SK-N-SH (cell line): Measurements from ENCODE around the gene SPEF1. TPM values are rescaled to one million over a fixed set of nuclear protein-coding genes. Genes with fewer than 3 reads are reported as not detected.

Source experiments
- CTCF ChIA-PET: fragments of 300-600, 350-600 bp; formaldehyde crosslinking; extraction: SDS; loops from one replicate; lab custom pipeline; 2021; lab: Yijun Ruan, JAX
- POLR2A ChIA-PET: fragments of 350-600 bp; sonication (Branson Sonifier 250); formaldehyde crosslinking; extraction: SDS; loops from one replicate; lab custom pipeline; 2020; ENCODE audit warnings: antibody characterized with exemption, inconsistent platforms; lab: Yijun Ruan, JAX
- DNase-seq: peaks from one replicate; pipeline ENCODE4 v3.0.0; 2012
- H2AFZ ChIP-seq: fragments of 200-600 bp; sonication (generic); 2 replicates; pipeline ENCODE4 v1.8.1; 2016; ENCODE audit warnings: antibody characterized with exemption, mild to moderate bottlenecking, low read depth
- H3F3A ChIP-seq: fragments of 200-600 bp; sonication (generic); replicated peaks from 2 replicates; pipeline ENCODE3; 2016; ENCODE audit warnings: antibody characterized with exemption, mild to moderate bottlenecking; ENCODE audit not compliant: insufficient read depth
- H3K27ac ChIP-seq, 2 experiments: fragments of 200-500 bp in 1 of 2; fragments of 200-600 bp in 1 of 2; sonication (Bioruptor generic) in 1 of 2; sonication (generic), shearing (Covaris generic) in 1 of 2; 2 replicates each; pipeline versions ENCODE4 v1.5.1 to v1.6.1; 2014 to 2016; ENCODE audit warnings: low read depth in 2 of 2, inconsistent platforms in 1 of 2, low read length in 1 of 2, mild to moderate bottlenecking in 1 of 2, mixed read lengths in 1 of 2
- H3K27me3 ChIP-seq: fragments of 200-600 bp; sonication (generic), shearing (Covaris generic); 2 replicates; pipeline ENCODE4 v1.6.1; 2016; ENCODE audit warnings: mixed run types; ENCODE audit not compliant: insufficient read depth
- H3K36me3 ChIP-seq, 2 experiments: fragments of 200-500 bp in 1 of 2; fragments of 200-600 bp in 1 of 2; sonication (Bioruptor generic) in 1 of 2; sonication (generic) in 1 of 2; replicated peaks in 1 of 2; 2 replicates each; pipeline versions ENCODE3 to v1.5.1; 2014 to 2016; ENCODE audit warnings: low read length in 1 of 2, mild to moderate bottlenecking in 1 of 2; ENCODE audit not compliant: insufficient read depth in 2 of 2, control insufficient read depth in 1 of 2
- H3K4me1 ChIP-seq, 2 experiments: fragments of 200-500 bp in 1 of 2; fragments of 200-600 bp in 1 of 2; sonication (Bioruptor generic) in 1 of 2; sonication (generic), shearing (Covaris generic) in 1 of 2; 2 replicates each; pipeline versions ENCODE4 v1.5.1 to v1.6.1; 2014 to 2016; ENCODE audit warnings: low read depth in 1 of 2, low read length in 1 of 2, mixed run types in 1 of 2; ENCODE audit not compliant: insufficient read depth in 2 of 2, control insufficient read depth in 1 of 2
- H3K4me2 ChIP-seq: fragments of 200-600 bp; sonication (generic), shearing (Covaris generic); 2 replicates; pipeline ENCODE4 v1.6.1; 2017; ENCODE audit warnings: mixed run types
- H3K4me3 ChIP-seq, 2 experiments: fragments of 200-500 bp in 1 of 2; fragments of 200-600 bp in 1 of 2; sonication (Bioruptor generic) in 1 of 2; sonication (generic), shearing (Covaris generic) in 1 of 2; 2 replicates each; pipeline versions ENCODE4 v1.5.1 to v1.8.1; 2014 to 2016; ENCODE audit warnings: low read depth in 2 of 2, inconsistent platforms in 1 of 2, low read length in 1 of 2, mild to moderate bottlenecking in 1 of 2, mixed read lengths in 1 of 2, moderate library complexity in 1 of 2
- H3K79me2 ChIP-seq: fragments of 200-600 bp; sonication (generic); 2 replicates; pipeline ENCODE4 v1.8.1; 2017; ENCODE audit warnings: mild to moderate bottlenecking; ENCODE audit not compliant: insufficient read depth
- H3K9ac ChIP-seq: fragments of 200-600 bp; sonication (generic); 2 replicates; pipeline ENCODE4 v1.6.1; 2017; ENCODE audit warnings: mixed run types
- H3K9me2 ChIP-seq: fragments of 200-600 bp; sonication (generic); 2 replicates; pipeline ENCODE4 v1.6.1; 2017; ENCODE audit warnings: mixed run types
- H3K9me3 ChIP-seq: fragments of 200-600 bp; sonication (generic); 2 replicates; pipeline ENCODE4 v1.6.1; 2017; ENCODE audit warnings: mixed run types, mild to moderate bottlenecking, moderate library complexity
- H4K20me1 ChIP-seq: fragments of 200-600 bp; sonication (generic); 2 replicates; pipeline ENCODE4 v1.6.1; 2017; ENCODE audit warnings: mild to moderate bottlenecking, mixed run types; ENCODE audit not compliant: insufficient read depth
- CHD2 ChIP-seq: fragments of 150-350 bp; IDR thresholded peaks from 2 replicates; pipeline ENCODE4 v1.6.1; 2018; ENCODE audit warnings: low read length; ENCODE audit not compliant: partially characterized antibody
- EP300 ChIP-seq, 2 experiments: IDR thresholded peaks; 2 replicates each; pipeline versions ENCODE4 v1.4.0 to v1.6.1; 2012; ENCODE audit warnings: borderline replicate concordance in 1 of 2, low read depth in 1 of 2, low read length in 1 of 2
- FOSL2 ChIP-seq: IDR thresholded peaks from 2 replicates; pipeline ENCODE4 v1.4.0; 2012; ENCODE audit warnings: low read depth, mild to moderate bottlenecking, moderate library complexity, borderline replicate concordance
- FOXM1 ChIP-seq: IDR thresholded peaks from 2 replicates; pipeline ENCODE4 v1.4.0; 2012; ENCODE audit warnings: low read depth, mild to moderate bottlenecking
- JUND ChIP-seq: IDR thresholded peaks from 2 replicates; pipeline ENCODE4 v1.4.0; 2012
- MAX ChIP-seq: IDR thresholded peaks from 2 replicates; pipeline ENCODE4 v1.4.0; 2012; ENCODE audit warnings: low read depth
- MEF2A ChIP-seq: IDR thresholded peaks from 2 replicates; pipeline ENCODE4 v1.4.0; 2012; ENCODE audit warnings: low read depth, borderline replicate concordance
- NFIC ChIP-seq: IDR thresholded peaks from 2 replicates; pipeline ENCODE4 v1.4.0; 2012; ENCODE audit warnings: borderline replicate concordance
- RCOR1 ChIP-seq: fragments of 150-350 bp; IDR thresholded peaks from 2 replicates; pipeline ENCODE4 v1.6.1; 2017; ENCODE audit warnings: antibody characterized with exemption, low read length
- REST ChIP-seq: IDR thresholded peaks from 2 replicates; pipeline ENCODE4 v1.6.1; 2012; ENCODE audit warnings: mild to moderate bottlenecking, low read depth, low read length, moderate library complexity
- RFX5 ChIP-seq: IDR thresholded peaks from 2 replicates; pipeline ENCODE4 v1.6.1; 2012; ENCODE audit warnings: mild to moderate bottlenecking, improper control_type of control experiment, low read length
- SIN3A ChIP-seq: IDR thresholded peaks from 2 replicates; pipeline ENCODE4 v1.6.1; 2012; ENCODE audit warnings: low read depth, mild to moderate bottlenecking, low read length, moderate library complexity, borderline replicate concordance
- SMC3 ChIP-seq: IDR thresholded peaks from 2 replicates; pipeline ENCODE4 v1.6.1; 2012; ENCODE audit warnings: low read depth, low read length, improper control_type of control experiment
- TAF1 ChIP-seq: IDR thresholded peaks from 2 replicates; pipeline ENCODE4 v1.6.1; 2012; ENCODE audit warnings: low read depth, mild to moderate bottlenecking, low read length, moderate library complexity, borderline replicate concordance
- TEAD4 ChIP-seq: IDR thresholded peaks from 2 replicates; pipeline ENCODE4 v1.4.0; 2012; ENCODE audit warnings: mild to moderate bottlenecking, borderline replicate concordance; ENCODE audit not compliant: insufficient read depth
- ZBTB33 ChIP-seq: IDR thresholded peaks from 2 replicates; pipeline ENCODE4 v1.4.0; 2012; ENCODE audit warnings: low read depth, borderline replicate concordance
- WGBS: methylation state at CpG from one replicate; pipeline ENCODE4 v1.1.6; 2017; ENCODE audit warnings: low lambda C conversion rate; 5-methylcytosine and 5-hydroxymethylcytosine counted together
- polyA plus RNA-seq, 3 experiments: library from polyadenylated mRNA; depleted of rRNA; stranded (reverse); fragments of >200 nt; gene quantifications; 2 replicates each; pipeline ENCODE4 v1.2.3, GENCODE V29; 2012
- TF ChIP-seq, protein P1 (sequence below): IDR thresholded peaks from 2 replicates; pipeline ENCODE4 v1.4.0; 2012; ENCODE audit warnings: low read depth, borderline replicate concordance
- TF ChIP-seq, protein P2 (sequence below): fragments of 150-350 bp; IDR thresholded peaks from 2 replicates; pipeline ENCODE4 v1.6.1; 2017; ENCODE audit warnings: antibody characterized with exemption, low read length, low read depth, borderline replicate concordance
- TF ChIP-seq, protein P3 (sequence below): IDR thresholded peaks from 2 replicates; pipeline ENCODE4; 2012

Gene SPEF1
- polyA plus RNA-seq, 1 of the 3 experiments (the other 2 are of a cell fraction), result 1.6 TPM

DNA sequence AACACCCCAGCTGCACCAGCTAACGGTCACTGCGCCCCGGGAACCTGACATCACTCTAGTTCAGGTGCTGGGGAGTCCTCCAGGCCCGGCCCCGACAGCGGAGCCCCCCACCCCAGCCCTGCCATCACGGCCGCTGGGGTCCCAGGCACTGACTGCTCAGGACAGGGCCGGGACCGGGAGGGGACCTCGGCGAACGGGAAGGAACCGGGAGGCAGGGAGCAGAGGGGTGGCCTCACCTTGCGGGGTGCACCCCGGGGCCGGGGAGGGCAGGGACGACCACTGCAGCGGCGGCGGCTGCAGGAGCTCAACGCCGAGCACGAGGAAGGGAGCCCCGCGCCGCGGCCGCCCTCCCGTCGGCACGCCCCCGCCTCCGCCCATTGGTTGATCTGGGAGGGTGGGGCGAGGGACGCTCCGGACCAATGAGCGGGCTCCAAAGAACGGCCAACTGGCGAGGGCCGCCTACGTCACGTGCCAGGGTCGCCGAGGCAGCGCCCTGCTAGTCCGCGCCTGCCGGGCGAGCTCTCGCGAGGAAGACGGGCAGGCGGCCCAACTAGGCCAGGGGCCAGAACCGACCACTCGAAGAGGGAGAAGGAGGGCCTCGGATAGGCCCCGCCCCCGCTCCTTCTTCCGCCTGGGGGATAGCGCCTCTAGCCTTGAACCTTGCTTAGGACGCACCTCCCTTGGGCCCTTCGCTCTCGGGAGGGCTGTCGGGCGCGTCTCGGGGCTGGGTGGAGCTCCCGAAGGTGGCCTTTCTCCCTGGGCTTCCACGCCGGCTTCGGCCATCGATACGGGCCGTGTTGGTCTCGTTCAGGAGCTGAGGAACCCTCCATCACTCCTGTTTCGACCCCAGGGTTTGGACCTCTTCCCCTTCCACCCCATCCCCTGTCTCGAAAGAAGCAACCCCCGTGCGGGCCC is 13.6 kb downstream of the SPEF1 start, which contains the start of gene ADISSP (continued):
- TF ChIP-seq REST, result no peak
- no peak for TF ChIP-seq RFX5
- TF ChIP-seq FOSL2, result no peak
- TF ChIP-seq SMC3, result no peak
- TF ChIP-seq, protein P1, sequence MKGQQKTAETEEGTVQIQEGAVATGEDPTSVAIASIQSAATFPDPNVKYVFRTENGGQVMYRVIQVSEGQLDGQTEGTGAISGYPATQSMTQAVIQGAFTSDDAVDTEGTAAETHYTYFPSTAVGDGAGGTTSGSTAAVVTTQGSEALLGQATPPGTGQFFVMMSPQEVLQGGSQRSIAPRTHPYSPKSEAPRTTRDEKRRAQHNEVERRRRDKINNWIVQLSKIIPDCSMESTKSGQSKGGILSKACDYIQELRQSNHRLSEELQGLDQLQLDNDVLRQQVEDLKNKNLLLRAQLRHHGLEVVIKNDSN, result peak; percentile 94
- TF ChIP-seq EP300 (IDR thresholded peaks at IDR 0.05; ENCODE audit: borderline replicate concordance in 1 of 2, low read depth in 1 of 2, low read length in 1 of 2), result no peak
- TF ChIP-seq CHD2, result peak; percentile 99
- no peak for TF ChIP-seq JUND
- no peak for TF ChIP-seq RCOR1
- TF ChIP-seq MAX, result peak; percentile 88

GRCh38 chr20:3767110-3767426 is 14.2 kb downstream of the SPEF1 start:
- ChIA-PET POLR2A (interaction anchor here (2.1 to 2.7 kb wide), 3 partner anchors 11 to 19 kb away, joined by 11 to 18 read pairs (median 13); partner anchors contain the start of gene CENPB), CTCF (interaction anchor here (0.6 to 13.1 kb wide), 10 partner anchors 9 to 112 kb away, joined by 3 to 151 read pairs (median 16); partner anchors contain the start of genes AP5S1 and CENPB)
- WGBS, result 2% methylated on average over 13 of the region's 21 CpGs
- H3K9me3 ChIP-seq, result no peaks in the 10 kb centered on the region
- DNase-seq, result no peak
- H3K36me3 ChIP-seq, result no peaks in the 10 kb centered on the region
- peak overlapping the region; percentile 81 for H3K9ac ChIP-seq
- no peaks in the 10 kb centered on the region for H3K9me2 ChIP-seq
- peaks cover 11% of the 10 kb centered on the region; the same call in 1 of the 2 replicates for H3K79me2 ChIP-seq
- no peak for TF ChIP-seq MEF2A
- no peak for TF ChIP-seq NFIC
- TF ChIP-seq, protein P2, sequence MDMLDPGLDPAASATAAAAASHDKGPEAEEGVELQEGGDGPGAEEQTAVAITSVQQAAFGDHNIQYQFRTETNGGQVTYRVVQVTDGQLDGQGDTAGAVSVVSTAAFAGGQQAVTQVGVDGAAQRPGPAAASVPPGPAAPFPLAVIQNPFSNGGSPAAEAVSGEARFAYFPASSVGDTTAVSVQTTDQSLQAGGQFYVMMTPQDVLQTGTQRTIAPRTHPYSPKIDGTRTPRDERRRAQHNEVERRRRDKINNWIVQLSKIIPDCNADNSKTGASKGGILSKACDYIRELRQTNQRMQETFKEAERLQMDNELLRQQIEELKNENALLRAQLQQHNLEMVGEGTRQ, result no peak
- TF ChIP-seq, protein P3, sequence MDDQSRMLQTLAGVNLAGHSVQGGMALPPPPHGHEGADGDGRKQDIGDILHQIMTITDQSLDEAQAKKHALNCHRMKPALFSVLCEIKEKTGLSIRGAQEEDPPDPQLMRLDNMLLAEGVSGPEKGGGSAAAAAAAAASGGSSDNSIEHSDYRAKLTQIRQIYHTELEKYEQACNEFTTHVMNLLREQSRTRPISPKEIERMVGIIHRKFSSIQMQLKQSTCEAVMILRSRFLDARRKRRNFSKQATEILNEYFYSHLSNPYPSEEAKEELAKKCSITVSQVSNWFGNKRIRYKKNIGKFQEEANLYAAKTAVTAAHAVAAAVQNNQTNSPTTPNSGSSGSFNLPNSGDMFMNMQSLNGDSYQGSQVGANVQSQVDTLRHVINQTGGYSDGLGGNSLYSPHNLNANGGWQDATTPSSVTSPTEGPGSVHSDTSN, result no peak
- no peak for TF ChIP-seq TEAD4
- no peak for TF ChIP-seq SIN3A
- no peak for TF ChIP-seq ZBTB33
- no peak for TF ChIP-seq EP300 (IDR thresholded peaks at IDR 0.05; ENCODE audit: borderline replicate concordance in 1 of 2, low read depth in 1 of 2, low read length in 1 of 2)
- no peak for TF ChIP-seq CHD2
- no peak for TF ChIP-seq FOXM1
- TF ChIP-seq TAF1, result no peak
- no peaks in the 10 kb centered on the region for H4K20me1 ChIP-seq
- H3K4me2 ChIP-seq, result peak overlapping the region; percentile 97
- H3K27me3 ChIP-seq, result no peaks in the 10 kb centered on the region
- H2AFZ ChIP-seq, result peak overlapping the region; percentile 95
- H3K4me3 ChIP-seq, result peak overlapping the region; percentile 83 to 93
- peaks cover 9 to 22% of the 10 kb centered on the region in 2 experiments; a peak in 3 of 4 replicates for H3K4me1 ChIP-seq
- peaks cover 17% of the 10 kb centered on the region for H3F3A ChIP-seq
- H3K27ac ChIP-seq, result no peak overlapping the region; a peak in 1 of 4 replicates
